ENCODE data around the gene DPP7. TPM values are rescaled to one million over a fixed set of nuclear protein-coding genes. Genes with fewer than 3 reads are reported as not detected.
"Not testable (repeated sequence)": the region's sequence is repeated elsewhere in the genome, so short reads cannot be mapped to it uniquely, and the experiment has no call there.

Gene DPP7
- total and polyA plus RNA-seq, 2 experiments from 2014 or later = 19.7 to 26.8 TPM

GRCh38 chr9:137135154-137135553 lies 20.6 kb upstream of the DPP7 start:
- H3K27ac ChIP-seq (ENCODE audit: low read depth); H3F3A ChIP-seq (replicated peaks; ENCODE audit: low read depth); H3K79me2 ChIP-seq (replicated peaks; ENCODE audit: insufficient read depth); H3K9me2 ChIP-seq (ENCODE audit: insufficient read depth); H4K20me1 ChIP-seq (replicated peaks; ENCODE audit: insufficient read depth); H3K4me3 Mint-ChIP-seq; H3K27ac Mint-ChIP-seq; H3K9me3 Mint-ChIP-seq; H3K4me2 ChIP-seq; ATAC-seq; H3K36me3 ChIP-seq (ENCODE audit: insufficient read depth); DNase-seq (ENCODE audit: low spot score); H3K4me3 ChIP-seq; H3K36me3 Mint-ChIP-seq (ENCODE audit: low read depth); H2AFZ ChIP-seq: not testable (repeated sequence)
- H3K4me1 ChIP-seq (ENCODE audit: insufficient read depth) = peaks cover 12% of the 10 kb centered on the region
- Mint-ChIP-seq H3K27me3 (ENCODE audit: insufficient read depth, low read depth, poor library complexity) (peaks cover 48% of the 10 kb centered on the region), H3K4me1 (peaks cover 10% of the 10 kb centered on the region)
- H3K27me3 ChIP-seq (ENCODE audit: insufficient read depth) = peaks cover 51% of the 10 kb centered on the region

- Histone ChIP-seq H3K4me2 (no peak overlapping the region), H3K36me3 (ENCODE audit: insufficient read depth) (no peaks in the 10 kb centered on the region), H4K20me1 (replicated peaks; ENCODE audit: insufficient read depth) (no peaks in the 10 kb centered on the region), H3K9me2 (ENCODE audit: insufficient read depth) (no peaks in the 10 kb centered on the region), H3F3A (replicated peaks; ENCODE audit: low read depth) (no peaks in the 10 kb centered on the region), H3K4me1 (ENCODE audit: insufficient read depth) (peaks cover 12% of the 10 kb centered on the region), H3K27me3 (ENCODE audit: insufficient read depth) (peaks cover 41% of the 10 kb centered on the region), H3K79me2 (replicated peaks; ENCODE audit: insufficient read depth) (no peaks in the 10 kb centered on the region), H3K27ac (ENCODE audit: low read depth) (no peak overlapping the region), H3K4me3 (no peak overlapping the region), H2AFZ (no peak overlapping the region)
- H3K36me3 Mint-ChIP-seq (ENCODE audit: low read depth) = no peaks in the 10 kb centered on the region
- DNase-seq (ENCODE audit: low spot score) (no peak), ATAC-seq (no peak)
- no peaks in the 10 kb centered on the region for H3K9me3 Mint-ChIP-seq
- peaks cover 39% of the 10 kb centered on the region for H3K27me3 Mint-ChIP-seq (ENCODE audit: insufficient read depth, low read depth, poor library complexity)
- H3K27ac Mint-ChIP-seq = no peak overlapping the region
- peaks cover 7% of the 10 kb centered on the region; the same call in 2 of the 3 replicates for H3K4me1 Mint-ChIP-seq
- H3K4me3 Mint-ChIP-seq = no peak overlapping the region
- TF ChIP-seq, protein P1, sequence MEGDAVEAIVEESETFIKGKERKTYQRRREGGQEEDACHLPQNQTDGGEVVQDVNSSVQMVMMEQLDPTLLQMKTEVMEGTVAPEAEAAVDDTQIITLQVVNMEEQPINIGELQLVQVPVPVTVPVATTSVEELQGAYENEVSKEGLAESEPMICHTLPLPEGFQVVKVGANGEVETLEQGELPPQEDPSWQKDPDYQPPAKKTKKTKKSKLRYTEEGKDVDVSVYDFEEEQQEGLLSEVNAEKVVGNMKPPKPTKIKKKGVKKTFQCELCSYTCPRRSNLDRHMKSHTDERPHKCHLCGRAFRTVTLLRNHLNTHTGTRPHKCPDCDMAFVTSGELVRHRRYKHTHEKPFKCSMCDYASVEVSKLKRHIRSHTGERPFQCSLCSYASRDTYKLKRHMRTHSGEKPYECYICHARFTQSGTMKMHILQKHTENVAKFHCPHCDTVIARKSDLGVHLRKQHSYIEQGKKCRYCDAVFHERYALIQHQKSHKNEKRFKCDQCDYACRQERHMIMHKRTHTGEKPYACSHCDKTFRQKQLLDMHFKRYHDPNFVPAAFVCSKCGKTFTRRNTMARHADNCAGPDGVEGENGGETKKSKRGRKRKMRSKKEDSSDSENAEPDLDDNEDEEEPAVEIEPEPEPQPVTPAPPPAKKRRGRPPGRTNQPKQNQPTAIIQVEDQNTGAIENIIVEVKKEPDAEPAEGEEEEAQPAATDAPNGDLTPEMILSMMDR (conservative IDR thresholded peaks at IDR 0.05; ENCODE audit: low read depth in 2 of 2) = no peak
- TF ChIP-seq NANOG (IDR thresholded peaks at IDR 0.05; ENCODE audit: borderline replicate concordance) (no peak), POLR2AphosphoS5 (IDR thresholded peaks at IDR 0.05; ENCODE audit: low read depth) (no peak), CREB1 (CRISPR knock-in tag; IDR thresholded peaks at IDR 0.05; ENCODE audit: low read depth) (no peak), ZNF331 (CRISPR knock-in tag; IDR thresholded peaks at IDR 0.05; ENCODE audit: low read depth) (no peak), EZH2 (IDR thresholded peaks at IDR 0.05; ENCODE audit: low read depth, unreplicated experiment) (no peak), EZH2phosphoT487 (IDR thresholded peaks at IDR 0.05; ENCODE audit: unreplicated experiment) (no peak), ZNF114 (CRISPR knock-in tag; IDR thresholded peaks at IDR 0.05) (no peak), STAT1 (IDR thresholded peaks at IDR 0.05; ENCODE audit: unreplicated experiment) (no peak)
- TF ChIP-seq, protein P2, sequence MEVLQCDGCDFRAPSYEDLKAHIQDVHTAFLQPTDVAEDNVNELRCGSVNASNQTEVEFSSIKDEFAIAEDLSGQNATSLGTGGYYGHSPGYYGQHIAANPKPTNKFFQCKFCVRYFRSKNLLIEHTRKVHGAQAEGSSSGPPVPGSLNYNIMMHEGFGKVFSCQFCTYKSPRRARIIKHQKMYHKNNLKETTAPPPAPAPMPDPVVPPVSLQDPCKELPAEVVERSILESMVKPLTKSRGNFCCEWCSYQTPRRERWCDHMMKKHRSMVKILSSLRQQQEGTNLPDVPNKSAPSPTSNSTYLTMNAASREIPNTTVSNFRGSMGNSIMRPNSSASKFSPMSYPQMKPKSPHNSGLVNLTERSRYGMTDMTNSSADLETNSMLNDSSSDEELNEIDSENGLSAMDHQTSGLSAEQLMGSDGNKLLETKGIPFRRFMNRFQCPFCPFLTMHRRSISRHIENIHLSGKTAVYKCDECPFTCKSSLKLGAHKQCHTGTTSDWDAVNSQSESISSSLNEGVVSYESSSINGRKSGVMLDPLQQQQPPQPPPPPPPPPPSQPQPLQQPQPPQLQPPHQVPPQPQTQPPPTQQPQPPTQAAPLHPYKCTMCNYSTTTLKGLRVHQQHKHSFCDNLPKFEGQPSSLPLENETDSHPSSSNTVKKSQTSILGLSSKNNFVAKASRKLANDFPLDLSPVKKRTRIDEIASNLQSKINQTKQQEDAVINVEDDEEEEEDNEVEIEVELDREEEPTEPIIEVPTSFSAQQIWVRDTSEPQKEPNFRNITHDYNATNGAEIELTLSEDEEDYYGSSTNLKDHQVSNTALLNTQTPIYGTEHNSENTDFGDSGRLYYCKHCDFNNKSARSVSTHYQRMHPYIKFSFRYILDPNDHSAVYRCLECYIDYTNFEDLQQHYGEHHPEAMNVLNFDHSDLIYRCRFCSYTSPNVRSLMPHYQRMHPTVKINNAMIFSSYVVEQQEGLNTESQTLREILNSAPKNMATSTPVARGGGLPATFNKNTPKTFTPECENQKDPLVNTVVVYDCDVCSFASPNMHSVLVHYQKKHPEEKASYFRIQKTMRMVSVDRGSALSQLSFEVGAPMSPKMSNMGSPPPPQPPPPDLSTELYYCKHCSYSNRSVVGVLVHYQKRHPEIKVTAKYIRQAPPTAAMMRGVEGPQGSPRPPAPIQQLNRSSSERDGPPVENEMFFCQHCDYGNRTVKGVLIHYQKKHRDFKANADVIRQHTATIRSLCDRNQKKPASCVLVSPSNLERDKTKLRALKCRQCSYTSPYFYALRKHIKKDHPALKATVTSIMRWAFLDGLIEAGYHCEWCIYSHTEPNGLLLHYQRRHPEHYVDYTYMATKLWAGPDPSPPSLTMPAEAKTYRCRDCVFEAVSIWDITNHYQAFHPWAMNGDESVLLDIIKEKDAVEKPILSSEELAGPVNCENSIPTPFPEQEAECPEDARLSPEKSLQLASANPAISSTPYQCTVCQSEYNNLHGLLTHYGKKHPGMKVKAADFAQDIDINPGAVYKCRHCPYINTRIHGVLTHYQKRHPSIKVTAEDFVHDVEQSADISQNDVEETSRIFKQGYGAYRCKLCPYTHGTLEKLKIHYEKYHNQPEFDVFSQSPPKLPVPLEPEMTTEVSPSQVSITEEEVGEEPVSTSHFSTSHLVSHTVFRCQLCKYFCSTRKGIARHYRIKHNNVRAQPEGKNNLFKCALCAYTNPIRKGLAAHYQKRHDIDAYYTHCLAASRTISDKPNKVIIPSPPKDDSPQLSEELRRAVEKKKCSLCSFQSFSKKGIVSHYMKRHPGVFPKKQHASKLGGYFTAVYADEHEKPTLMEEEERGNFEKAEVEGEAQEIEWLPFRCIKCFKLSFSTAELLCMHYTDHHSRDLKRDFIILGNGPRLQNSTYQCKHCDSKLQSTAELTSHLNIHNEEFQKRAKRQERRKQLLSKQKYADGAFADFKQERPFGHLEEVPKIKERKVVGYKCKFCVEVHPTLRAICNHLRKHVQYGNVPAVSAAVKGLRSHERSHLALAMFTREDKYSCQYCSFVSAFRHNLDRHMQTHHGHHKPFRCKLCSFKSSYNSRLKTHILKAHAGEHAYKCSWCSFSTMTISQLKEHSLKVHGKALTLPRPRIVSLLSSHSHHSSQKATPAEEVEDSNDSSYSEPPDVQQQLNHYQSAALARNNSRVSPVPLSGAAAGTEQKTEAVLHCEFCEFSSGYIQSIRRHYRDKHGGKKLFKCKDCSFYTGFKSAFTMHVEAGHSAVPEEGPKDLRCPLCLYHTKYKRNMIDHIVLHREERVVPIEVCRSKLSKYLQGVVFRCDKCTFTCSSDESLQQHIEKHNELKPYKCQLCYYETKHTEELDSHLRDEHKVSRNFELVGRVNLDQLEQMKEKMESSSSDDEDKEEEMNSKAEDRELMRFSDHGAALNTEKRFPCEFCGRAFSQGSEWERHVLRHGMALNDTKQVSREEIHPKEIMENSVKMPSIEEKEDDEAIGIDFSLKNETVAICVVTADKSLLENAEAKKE (CRISPR knock-in tag; IDR thresholded peaks at IDR 0.05) = no peak
- TF ChIP-seq, protein P3, sequence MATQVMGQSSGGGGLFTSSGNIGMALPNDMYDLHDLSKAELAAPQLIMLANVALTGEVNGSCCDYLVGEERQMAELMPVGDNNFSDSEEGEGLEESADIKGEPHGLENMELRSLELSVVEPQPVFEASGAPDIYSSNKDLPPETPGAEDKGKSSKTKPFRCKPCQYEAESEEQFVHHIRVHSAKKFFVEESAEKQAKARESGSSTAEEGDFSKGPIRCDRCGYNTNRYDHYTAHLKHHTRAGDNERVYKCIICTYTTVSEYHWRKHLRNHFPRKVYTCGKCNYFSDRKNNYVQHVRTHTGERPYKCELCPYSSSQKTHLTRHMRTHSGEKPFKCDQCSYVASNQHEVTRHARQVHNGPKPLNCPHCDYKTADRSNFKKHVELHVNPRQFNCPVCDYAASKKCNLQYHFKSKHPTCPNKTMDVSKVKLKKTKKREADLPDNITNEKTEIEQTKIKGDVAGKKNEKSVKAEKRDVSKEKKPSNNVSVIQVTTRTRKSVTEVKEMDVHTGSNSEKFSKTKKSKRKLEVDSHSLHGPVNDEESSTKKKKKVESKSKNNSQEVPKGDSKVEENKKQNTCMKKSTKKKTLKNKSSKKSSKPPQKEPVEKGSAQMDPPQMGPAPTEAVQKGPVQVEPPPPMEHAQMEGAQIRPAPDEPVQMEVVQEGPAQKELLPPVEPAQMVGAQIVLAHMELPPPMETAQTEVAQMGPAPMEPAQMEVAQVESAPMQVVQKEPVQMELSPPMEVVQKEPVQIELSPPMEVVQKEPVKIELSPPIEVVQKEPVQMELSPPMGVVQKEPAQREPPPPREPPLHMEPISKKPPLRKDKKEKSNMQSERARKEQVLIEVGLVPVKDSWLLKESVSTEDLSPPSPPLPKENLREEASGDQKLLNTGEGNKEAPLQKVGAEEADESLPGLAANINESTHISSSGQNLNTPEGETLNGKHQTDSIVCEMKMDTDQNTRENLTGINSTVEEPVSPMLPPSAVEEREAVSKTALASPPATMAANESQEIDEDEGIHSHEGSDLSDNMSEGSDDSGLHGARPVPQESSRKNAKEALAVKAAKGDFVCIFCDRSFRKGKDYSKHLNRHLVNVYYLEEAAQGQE (IDR thresholded peaks at IDR 0.05; ENCODE audit: unreplicated experiment) = no peak
Measured at GRCh38 chr9:137134191-137134590, 19.7 kb upstream of the DPP7 start.
